HFF-Myc (cell line): Measurements from ENCODE around the gene PGK1.
"Not testable (repeated sequence)": the region's sequence is repeated elsewhere in the genome, so short reads cannot be mapped to it uniquely, and the experiment has no call there.

Experiments used
- DNase-seq: peaks from one replicate; pipeline ENCODE4 v3.0.0-alpha.2; 2011; ENCODE audit warnings: low read depth; ENCODE audit errors: extremely low read depth
- H3K4me3 ChIP-seq: replicated peaks from 2 replicates; pipeline ENCODE4 v1.5.1; 2011; ENCODE audit warnings: low read depth, mild to moderate bottlenecking, control low read depth, low read length
- CTCF ChIP-seq: IDR thresholded peaks from 2 replicates; pipeline ENCODE4 v1.5.1; 2012; ENCODE audit warnings: mild to moderate bottlenecking, low read depth, low read length, control low read depth; ENCODE audit errors: missing control alignments

Gene PGK1

GRCh38 chrX:78116766-78117165 is 12.7 kb downstream of the PGK1 start:
- no peak for DNase-seq
- no peak for TF ChIP-seq CTCF
- H3K4me3 ChIP-seq, result no peak overlapping the region

- H3K4me3 ChIP-seq, result no peak overlapping the region
- no peak for TF ChIP-seq CTCF
- DNase-seq, result no peak
Measured at GRCh38 chrX:78118628-78119027, 14.6 kb downstream of the PGK1 start.

GRCh38 chrX:78119521-78120227 is 15.6 kb downstream of the PGK1 start:
- DNase-seq, result no peak
- peak; percentile 6 for TF ChIP-seq CTCF
- H3K4me3 ChIP-seq, result no peak overlapping the region

GRCh38 chrX:78123190-78123589 is 19.1 kb downstream of the PGK1 start:
- no peak for TF ChIP-seq CTCF
- DNase-seq, result no peak
- no peak overlapping the region for H3K4me3 ChIP-seq

GRCh38 chrX:78124307-78124706 is 20.3 kb downstream of the PGK1 start:
- DNase-seq, result no peak
- no peak for TF ChIP-seq CTCF
- no peak overlapping the region for H3K4me3 ChIP-seq

- H3K4me3 ChIP-seq, result no peak overlapping the region
- DNase-seq, result no peak
- TF ChIP-seq CTCF, result no peak
Measured at GRCh38 chrX:78125148-78125547, 21.1 kb downstream of the PGK1 start.

GRCh38 chrX:78125781-78126180 is 21.7 kb downstream of the PGK1 start:
- DNase-seq, H3K4me3 ChIP-seq: not testable (repeated sequence)
